Thyroid gland (tissue), 4 donors: ENCODE results near the gene WNT8A.

Experiments used
- CTCF ChIP-seq, 6 experiments: fragments of 200-600 bp in 3 of 6; fragments of 450-650 bp in 3 of 6; sonication (generic) in 3 of 6; IDR thresholded peaks; one replicate each; pipeline ENCODE4 v1.5.1; 2016 to 2019; ENCODE audit warnings: antibody characterized with exemption in 6 of 6, mild to moderate bottlenecking in 2 of 6, inconsistent platforms in 1 of 6, moderate library complexity in 1 of 6
- POLR2A ChIP-seq, 2 donors: fragments of 450-650 bp; IDR thresholded peaks; one replicate each; pipeline ENCODE4 v1.6.1; 2017; ENCODE audit warnings: antibody characterized with exemption in 2 of 2, mild to moderate bottlenecking in 2 of 2, moderate library complexity in 1 of 2

DNA sequence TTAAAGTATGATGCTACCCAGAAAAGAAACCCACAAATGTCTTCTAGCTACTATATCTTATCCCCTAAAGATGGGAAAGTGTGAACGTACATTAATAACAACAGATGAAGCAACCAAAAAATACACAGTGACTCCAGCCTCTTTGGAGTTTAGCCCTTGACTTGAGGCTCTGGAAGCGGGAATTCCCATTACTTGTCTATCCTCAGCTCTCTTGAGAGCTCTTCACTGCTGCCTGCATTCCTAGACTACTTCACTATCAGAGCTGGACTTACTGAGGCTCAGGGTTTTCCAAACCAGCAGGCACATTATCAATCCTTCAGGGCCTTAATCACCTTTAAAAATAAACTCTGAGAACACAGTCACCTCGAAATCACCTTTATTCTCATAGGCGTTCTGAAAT is 56.4 kb downstream of the WNT8A start:
- no peak for TF ChIP-seq CTCF (IDR thresholded peaks at IDR 0.05)
- TF ChIP-seq POLR2A (IDR thresholded peaks at IDR 0.05), result no peak
